Prostate gland (tissue), 2 donors: ENCODE measurements around the gene DISP2. TPM values are rescaled to one million over a fixed set of nuclear protein-coding genes. Genes with fewer than 3 reads are reported as not detected.

Source experiments
- DNase-seq: peaks from one replicate; pipeline ENCODE4 v3.0.0-alpha.2; 2019; ENCODE audit warnings: low spot score
- H3K27ac ChIP-seq, 2 donors: fragments of 200-600 bp; sonication (generic); 2 replicates each; pipeline ENCODE4 v1.5.1; 2017 to 2019
- H3K27me3 ChIP-seq: fragments of 200-600 bp; sonication (generic); replicated peaks from 2 replicates; pipeline ENCODE4 v1.5.1; 2019; ENCODE audit not compliant: insufficient read depth
- H3K36me3 ChIP-seq, 2 donors: fragments of 200-600 bp; sonication (generic); 1 replicate in 1 of 2; 2 replicates in 1 of 2; pipeline versions ENCODE4 v1.5.1 to v1.8.1; 2017 to 2019
- H3K4me1 ChIP-seq: fragments of 200-600 bp; sonication (generic); replicated peaks from 2 replicates; pipeline ENCODE4 v1.5.1; 2019
- H3K4me3 ChIP-seq, 2 donors: fragments of 200-600 bp; sonication (generic); 2 replicates each; pipeline ENCODE4 v1.5.1; 2017 to 2019
- H3K9me3 ChIP-seq: fragments of 200-600 bp; sonication (generic); 2 replicates; pipeline ENCODE4 v1.5.1; 2017
- CTCF ChIP-seq, 4 experiments: fragments of 200-600 bp in 2 of 4; fragments of 450-650 bp in 2 of 4; sonication (generic) in 2 of 4; IDR thresholded peaks; 1 replicate in 3 of 4; 2 replicates in 1 of 4; pipeline ENCODE4 v1.5.1; 2016 to 2019; ENCODE audit warnings: antibody characterized with exemption in 4 of 4, mild to moderate bottlenecking in 2 of 4, moderate library complexity in 2 of 4
- POLR2A ChIP-seq: fragments of 450-650 bp; IDR thresholded peaks from one replicate; pipeline ENCODE4 v1.6.1; 2016; ENCODE audit warnings: antibody characterized with exemption, mild to moderate bottlenecking
- POLR2AphosphoS5 ChIP-seq: sonication (generic); formaldehyde crosslinking; IDR thresholded peaks from one replicate; pipeline ENCODE4 v1.6.1; 2017; ENCODE audit warnings: antibody characterized with exemption
- WGBS: methylation state at CpG from one replicate; pipeline ENCODE4 v1.1.5; 2018; 5-methylcytosine and 5-hydroxymethylcytosine counted together
- intact Hi-C: fragments of 100-400 bp; cut with DNase I; formaldehyde crosslinking; loops from one replicate; pipeline ENCODE4 v1.14.2; 2022
- total RNA-seq, 2 donors: library from RNA; depleted of rRNA; stranded (reverse); fragments of >200 nt; gene quantifications; one replicate each; pipeline ENCODE4 v1.1.0, GENCODE V29; 2016

Gene DISP2
- 1 to 10 TPM in 1 of 2 donors, under 1 TPM in 1; 0.27 to 1.6 TPM for total RNA-seq

GRCh38 chr15:40357723-40358470 lies at the start of gene DISP2:
Gene DISP2 (plus strand): TSS chr15:40358219. CDS start chr15:40358322, 103 bp downstream.
- intact Hi-C loops: loop anchor here (5.0 kb wide), 1 partner anchor 36 kb away; the partner anchor contains the start of gene INAFM2
- Histone ChIP-seq H3K27me3 (no peaks in the 10 kb centered on the region), H3K27ac (no peak within 1 kb of the TSS), H3K36me3 (no peaks in the 10 kb centered on the region), H3K4me1 (peaks cover 4% of the 10 kb centered on the region), H3K4me3 (peak within 1 kb of the TSS; percentile 28 to 40), H3K9me3 (no peaks in the 10 kb centered on the region)
- TF ChIP-seq POLR2AphosphoS5: no peak
- no peak for TF ChIP-seq POLR2A
- peak in 1 of 4 experiments; percentile 21 for TF ChIP-seq CTCF (IDR thresholded peaks at IDR 0.05)
- WGBS: 4% methylated on average over 59 of the region's 82 CpGs
- peak; percentile 80 for DNase-seq

GRCh38 chr15:40309344-40309862 lies 48.6 kb upstream of the DISP2 start:
- WGBS: 80% methylated on average over 8 of the region's 8 CpGs
- no peak overlapping the region for H3K27ac ChIP-seq
- H3K27me3 ChIP-seq: no peaks in the 10 kb centered on the region
- H3K4me3 ChIP-seq: no peak overlapping the region
- H3K4me1 ChIP-seq: no peaks in the 10 kb centered on the region
- H3K9me3 ChIP-seq: no peaks in the 10 kb centered on the region
- H3K36me3 ChIP-seq: no peaks in the 10 kb centered on the region
- TF ChIP-seq POLR2A (no peak), POLR2AphosphoS5 (no peak), CTCF (IDR thresholded peaks at IDR 0.05) (no peak)
- intact Hi-C loops: no loop called here
- no peak for DNase-seq

GRCh38 chr15:40310001-40310959 lies 47.7 kb upstream of the DISP2 start:
- H3K27ac ChIP-seq: no peak overlapping the region
- peak in 3 of 4 experiments; percentile 46 to 67 (median 63) for TF ChIP-seq CTCF (IDR thresholded peaks at IDR 0.05)
- no peak for TF ChIP-seq POLR2A
- H3K4me3 ChIP-seq: no peak overlapping the region
- H3K36me3 ChIP-seq: no peaks in the 10 kb centered on the region
- WGBS: 22% methylated on average over 4 of the region's 4 CpGs
- no peaks in the 10 kb centered on the region for H3K4me1 ChIP-seq
- H3K27me3 ChIP-seq: no peaks in the 10 kb centered on the region
- peak; percentile 22 for DNase-seq
- H3K9me3 ChIP-seq: no peaks in the 10 kb centered on the region
- intact Hi-C loops: no loop called here

- Histone ChIP-seq H3K36me3 (no peaks in the 10 kb centered on the region), H3K27me3 (no peaks in the 10 kb centered on the region), H3K4me1 (no peaks in the 10 kb centered on the region), H3K27ac (no peak overlapping the region), H3K9me3 (no peaks in the 10 kb centered on the region), H3K4me3 (no peak overlapping the region)
- no peak for DNase-seq
- 73% methylated on average over 3 of the region's 3 CpGs for WGBS
- no peak for TF ChIP-seq POLR2A
- TF ChIP-seq POLR2AphosphoS5: no peak
- no peak for TF ChIP-seq CTCF (IDR thresholded peaks at IDR 0.05)
- intact Hi-C loops: no loop called here
These were observed 47.0 kb upstream of the DISP2 start for GRCh38 chr15:40310993-40311392.
